8988T (cell line): ENCODE data around the gene MAT2A.

Source experiments
- DNase-seq: peaks from one replicate; pipeline ENCODE4 v3.0.0; 2011

The MAT2A gene

DNA sequence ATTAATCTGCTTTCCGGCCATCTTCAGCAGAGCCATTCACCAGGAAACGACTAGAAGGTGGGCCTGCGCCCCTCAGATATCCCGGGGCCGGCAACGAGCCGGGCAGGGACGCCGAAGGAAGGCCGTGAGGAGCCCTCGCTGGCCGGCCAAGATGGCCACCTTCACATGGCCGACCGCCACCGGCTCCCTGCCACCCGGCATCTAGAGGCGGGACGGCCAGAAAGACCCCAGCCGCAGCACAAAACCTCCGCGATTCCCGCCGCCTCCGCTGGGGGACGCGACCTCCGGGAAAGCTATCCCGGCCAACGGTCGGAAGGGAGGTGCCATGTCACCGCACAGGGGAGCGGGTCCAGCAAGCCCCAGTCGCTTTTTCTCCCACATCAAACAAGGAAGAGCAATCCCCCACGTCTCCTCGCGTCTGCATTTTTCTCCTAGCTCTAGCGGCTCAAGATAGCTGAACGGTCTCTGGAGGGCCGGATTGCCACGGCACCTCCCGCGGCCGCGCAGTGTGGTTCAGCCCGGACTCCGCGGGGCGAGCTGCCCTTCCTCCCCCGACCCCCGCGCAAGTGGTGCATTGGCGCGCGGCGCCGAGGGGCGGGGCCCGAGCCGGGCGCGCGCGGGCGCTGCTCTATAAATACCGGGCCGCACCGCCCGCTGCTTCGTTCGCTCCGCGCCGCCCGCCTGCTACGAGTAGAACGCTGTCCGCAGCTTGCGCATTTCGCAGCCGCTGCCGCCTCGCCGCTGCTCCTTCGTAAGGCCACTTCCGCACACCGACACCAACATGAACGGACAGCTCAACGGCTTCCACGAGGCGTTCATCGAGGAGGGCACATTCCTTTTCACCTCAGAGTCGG, at the start of gene MAT2A:
Gene MAT2A, plus strand, starts transcription at position 662 of the 854 bp plus-strand sequence. Its CDS starts 120 bp downstream, at position 782.
- DNase-seq, result peak; percentile 66

DNA sequence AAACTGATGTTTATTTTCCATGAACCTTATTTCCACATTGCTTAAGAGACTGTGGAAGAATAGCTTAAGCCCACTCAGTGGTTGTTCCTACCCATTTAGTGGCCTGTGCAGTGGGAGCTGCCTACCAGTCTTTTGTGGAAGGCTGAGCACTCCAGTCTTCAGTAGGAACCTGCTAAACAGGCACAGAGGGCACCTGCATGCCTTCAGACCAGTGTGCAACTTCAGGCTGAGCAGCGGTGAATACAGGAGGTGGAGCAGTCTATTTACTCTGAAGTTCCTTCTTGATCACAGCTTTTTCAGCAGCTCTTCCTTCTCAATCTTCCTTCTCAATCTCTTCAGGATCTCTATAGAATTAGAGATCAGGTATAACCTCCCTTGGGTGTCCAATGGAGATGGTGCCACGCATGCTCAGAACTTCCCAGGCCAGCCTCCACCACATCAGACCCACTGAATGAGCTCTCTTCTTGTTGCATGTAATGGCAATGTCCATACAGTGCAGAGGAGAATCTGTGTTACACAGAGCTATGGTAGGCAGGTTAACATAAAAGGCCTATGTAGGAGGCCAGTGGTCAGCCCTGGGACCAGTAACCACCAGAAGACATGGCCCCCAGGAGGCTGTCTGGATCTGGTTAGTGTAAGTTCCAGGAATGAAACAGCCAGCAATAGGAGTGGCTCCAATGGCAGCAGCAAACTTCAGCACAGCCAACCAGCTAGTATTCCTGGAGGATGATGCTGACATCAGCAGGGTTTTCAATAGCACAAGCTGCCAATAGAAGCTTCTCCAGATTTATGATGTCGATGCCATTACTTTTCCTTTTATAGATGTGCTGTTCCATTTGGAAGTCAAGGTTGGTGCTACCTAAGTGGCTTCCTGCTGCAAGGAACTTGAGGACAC, 47.9 kb upstream of the MAT2A start:
- DNase-seq, result no peak

DNA sequence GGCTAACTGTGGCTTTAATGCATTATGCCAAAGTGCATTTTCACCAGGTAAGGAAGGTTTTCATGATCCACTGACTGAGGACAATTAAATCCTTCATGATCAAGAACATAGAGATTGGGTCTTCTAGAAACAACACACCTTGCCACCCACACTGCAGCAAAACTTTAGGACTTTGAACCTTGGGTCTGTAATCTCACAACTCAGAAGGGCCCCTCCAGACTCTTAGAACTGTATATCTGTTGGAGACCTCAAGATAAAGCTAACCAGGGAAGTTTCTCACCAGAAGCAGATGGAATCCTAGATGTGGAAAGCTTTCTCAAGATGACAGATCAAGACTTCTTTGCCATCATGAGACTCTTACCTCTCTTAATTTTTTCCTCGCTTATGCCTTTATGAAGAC, 42.5 kb upstream of the MAT2A start:
- DNase-seq, result no peak

DNA sequence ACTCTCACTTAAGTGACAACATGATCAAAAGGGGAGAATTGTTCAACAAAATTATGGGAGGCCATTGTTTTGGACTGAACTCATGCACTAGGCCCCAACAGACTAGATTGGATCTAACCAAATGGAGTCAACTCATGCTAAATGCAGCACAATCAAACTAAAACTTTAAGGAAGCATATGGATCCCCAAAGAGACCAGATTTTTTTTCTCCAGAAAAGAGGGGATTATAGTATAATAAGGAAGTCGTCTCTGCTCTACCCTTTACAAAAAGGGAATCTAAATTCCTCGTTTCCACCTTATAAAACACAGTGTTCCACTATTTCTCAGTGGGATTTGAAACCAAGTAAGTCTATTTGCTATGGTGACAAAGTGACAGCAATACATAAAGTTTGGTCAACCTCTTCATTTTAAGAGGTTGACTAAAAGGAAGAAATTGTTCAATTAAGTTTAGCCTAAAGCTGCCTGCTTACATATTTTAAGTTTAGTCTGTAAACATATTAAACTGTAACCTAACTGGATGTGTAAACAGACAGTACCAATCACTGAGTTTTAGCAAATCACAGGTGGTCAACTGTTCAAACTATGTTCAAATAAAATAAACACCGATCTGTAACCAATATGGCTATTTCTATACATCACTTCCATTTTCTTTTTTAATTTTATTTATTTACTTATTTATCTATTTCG, 40.9 kb upstream of the MAT2A start:
- no peak for DNase-seq

DNA sequence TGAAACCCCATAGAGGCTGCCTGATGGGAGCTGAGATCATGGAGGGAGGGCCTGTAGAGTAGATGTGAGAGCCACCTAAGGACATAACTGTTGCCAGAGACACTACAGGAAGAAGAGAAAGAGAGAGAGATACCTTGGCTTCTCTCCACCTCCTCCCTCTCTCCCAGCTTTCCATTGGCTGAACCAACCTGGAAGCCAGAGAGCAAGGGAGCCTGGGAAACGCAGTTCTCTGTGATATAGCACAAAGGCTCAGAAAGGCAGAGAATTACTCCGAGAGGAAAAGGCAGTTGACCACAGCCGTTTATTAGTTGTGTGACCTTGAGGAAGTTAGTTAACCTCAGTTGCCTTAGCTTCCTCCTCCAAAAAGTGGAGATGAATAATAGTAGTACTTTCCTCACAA, 37.7 kb upstream of the MAT2A start:
- no peak for DNase-seq

DNA sequence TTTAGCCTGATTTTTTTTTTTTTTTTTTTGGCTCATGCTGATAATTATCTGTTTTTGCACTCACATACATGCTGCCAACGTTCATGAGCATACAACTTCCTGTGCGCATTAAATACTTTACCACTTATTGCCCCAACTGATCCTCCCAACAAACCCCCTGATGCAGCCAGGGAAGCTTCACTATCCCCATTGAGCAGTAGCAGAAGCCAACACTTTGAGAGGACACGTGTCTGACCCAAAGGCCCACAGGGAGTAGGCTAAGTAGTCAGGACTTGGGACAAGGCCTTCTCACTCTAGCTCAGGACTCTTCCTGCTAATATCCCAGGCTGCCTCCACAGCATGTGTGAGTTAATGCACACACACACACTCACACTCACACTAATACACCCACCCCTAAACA, 36.2 kb upstream of the MAT2A start:
- no peak for DNase-seq

DNA sequence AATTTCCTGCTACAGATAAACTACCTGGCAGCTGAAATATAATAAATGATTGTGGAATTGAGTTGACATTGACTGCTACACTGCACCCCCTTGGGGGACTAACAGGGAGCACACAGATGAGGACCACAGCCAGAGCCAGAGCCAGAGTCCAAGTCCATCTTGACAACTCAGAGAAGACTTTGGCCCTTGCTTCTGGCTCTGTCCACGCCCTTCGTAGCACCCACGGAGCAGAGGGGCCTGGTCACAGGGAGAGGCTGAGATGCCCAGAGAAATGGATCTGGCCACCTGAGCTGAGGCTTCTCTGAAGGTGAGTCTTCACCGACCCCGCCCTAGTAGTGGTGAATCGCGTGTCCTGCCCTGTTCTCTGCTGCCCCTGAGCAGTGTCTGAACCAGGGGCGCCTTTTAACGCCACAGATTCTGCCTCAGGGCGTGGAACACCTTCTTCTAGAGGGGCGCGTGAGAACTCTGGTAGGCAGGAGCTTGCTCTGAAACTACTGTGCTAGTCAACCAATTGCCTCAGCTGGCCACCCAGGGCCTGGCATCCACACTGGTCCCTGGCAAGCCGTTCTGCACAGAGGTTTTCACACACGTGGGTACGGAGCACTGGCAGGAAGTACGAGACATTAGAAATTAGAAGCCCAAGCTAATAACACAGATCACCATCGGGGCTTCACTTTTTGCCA, 35.7 kb upstream of the MAT2A start:
- no peak for DNase-seq

DNA sequence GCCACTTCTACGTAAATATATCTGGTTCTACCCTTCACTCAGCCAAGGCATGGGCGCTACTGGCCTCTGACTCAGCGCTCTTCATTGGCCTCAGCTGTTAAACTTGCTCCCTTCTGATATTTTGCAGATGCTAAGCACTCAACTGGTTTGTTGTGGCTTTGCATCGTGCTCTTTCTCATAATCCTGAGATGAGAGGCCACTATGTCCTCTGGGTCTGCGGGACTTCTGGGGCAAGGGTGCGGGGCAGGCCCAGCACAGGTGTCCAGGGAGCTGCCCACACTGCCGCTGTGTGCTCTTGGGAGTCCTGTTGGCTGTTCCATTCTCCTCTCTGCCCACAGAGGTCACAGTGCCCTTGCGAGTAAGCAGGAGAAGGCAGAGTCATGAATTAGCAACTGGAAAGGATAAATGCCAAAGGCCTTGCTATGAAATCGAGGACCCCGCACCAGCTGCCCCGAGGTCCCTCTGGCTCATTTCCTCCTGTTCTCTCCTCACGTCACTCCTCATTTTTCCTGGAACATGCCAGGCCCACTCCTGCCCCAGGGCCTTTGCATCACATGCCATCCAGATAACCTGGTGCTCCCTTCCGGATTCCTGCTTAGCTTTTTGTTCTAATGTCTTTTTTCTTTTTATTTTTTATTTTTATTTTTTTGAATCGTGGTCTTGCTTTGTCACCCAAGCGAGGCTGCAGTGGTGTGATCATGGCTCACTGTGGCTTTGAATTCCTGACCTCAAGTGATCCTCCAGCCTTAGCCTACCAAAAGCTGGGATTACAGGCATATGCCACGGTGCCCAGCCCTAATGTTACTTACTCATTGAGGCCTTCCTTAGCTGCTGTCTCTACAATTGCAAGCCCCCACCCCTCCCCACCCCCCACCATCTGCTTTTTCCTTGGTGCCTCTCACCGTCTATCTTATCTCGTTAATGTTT, 34.9 kb upstream of the MAT2A start:
- no peak for DNase-seq

DNA sequence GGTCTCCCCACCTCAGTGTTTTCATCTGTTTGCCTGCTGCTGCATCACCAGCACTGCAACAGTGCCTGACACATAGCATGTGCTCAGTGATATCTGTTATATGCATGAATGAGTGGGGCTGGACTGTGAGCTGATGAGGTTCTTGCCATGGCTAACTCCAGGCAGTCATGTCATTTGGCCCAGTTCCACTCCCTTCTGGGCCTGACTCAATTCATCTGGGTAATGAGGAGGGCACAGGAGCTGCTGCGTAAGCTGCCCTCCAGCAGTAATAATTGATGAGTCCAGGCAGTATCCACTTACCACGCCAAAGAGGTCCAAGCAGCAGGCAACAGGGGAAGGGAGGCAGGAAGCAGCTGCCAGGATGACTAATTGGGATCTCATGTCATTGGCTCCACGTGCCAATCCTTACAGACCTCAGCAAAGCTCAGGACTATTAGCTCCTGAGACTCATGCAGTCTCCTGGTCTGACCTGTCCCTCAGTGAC, 34.1 kb upstream of the MAT2A start:
- peak; percentile 23 for DNase-seq

DNA sequence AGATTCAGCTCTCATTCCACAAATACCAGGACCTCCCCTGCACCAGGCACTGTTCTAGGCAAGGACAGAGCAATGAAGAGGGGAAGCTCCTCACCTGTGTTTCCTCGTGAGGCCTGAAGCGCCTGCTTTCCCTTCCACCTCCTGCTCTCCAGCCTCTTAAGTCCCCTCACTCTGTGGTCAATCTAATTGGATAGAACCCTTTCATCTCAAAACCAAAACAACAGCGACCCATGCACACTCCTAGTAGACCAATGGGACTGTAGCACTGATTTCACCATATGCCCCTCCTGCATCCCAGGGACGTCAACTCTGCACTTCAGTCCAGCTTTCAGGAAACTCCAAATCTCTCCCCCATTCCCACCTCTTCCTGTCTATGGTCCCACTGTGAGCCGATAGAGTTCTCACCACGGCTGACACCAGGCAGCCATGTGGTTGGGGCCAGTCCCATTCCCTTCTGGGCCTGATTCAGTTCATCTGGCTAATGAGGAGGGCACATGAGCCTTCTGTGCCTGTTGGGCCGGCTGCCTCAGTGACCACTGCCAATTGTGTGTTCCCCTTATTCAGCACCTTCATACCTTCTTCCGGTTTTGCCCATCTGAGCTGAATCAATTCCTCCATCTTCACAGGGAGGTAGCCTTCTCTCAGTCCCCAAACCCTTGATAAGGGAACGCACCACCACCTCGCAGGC, 33.3 kb upstream of the MAT2A start:
- no peak for DNase-seq

DNA sequence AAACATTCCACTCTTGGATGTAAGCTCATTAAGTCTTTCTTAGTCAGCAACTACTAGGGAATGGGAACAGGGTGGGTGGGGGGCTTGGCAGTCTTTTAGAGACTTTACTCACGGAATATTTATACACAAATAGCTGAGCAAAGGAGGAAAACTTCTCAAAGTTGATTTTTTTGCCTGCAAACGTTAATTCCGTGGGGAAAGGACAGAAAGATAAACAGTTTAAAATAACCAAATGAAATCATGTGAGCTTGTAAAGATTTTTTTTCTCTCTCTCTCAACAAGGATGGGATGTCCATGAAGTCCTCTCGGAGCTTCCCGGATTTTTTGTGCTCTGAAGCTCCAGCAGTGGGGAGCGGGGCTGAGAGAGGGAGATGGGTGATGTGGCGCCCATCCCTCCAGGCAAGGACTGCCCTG, 32.2 kb upstream of the MAT2A start:
- DNase-seq, result no peak

DNA sequence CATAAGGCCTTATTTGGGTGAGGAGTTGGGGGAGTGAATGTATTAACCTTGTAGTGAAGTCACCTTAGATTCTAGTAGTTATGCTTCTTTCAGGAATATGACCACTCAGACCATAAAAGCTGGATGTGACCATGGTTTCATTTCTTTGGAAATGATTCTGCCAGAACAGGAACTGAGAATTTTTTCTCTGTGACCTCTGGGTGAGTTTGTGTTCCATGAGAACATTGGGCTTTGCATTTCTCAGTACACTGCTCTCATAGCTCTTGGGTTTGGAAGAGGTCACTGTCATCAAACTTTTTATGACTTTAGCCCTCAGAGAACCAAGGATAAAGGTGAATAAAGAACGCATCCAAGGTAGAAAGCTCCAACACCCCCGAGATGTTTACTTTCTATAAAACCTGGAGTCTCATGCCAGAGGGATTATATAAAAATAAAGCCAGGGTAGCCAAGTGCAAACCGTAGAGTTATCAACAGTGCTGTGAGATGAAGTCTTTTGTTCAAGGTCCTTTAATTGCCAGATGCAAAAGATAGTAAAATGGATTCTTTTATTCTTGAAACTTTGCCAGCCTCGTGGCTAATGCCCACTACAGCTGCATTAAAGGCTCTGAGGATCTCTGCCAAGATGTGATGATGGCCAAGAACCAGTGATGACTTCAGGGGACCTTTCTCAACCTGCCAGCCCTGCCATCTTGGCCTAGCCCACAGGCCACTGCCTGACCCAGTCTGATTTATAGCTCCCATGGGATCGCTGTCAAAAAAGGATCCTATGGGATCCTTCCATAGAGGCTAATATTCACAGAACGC, 27.8 kb upstream of the MAT2A start:
- no peak for DNase-seq

DNA sequence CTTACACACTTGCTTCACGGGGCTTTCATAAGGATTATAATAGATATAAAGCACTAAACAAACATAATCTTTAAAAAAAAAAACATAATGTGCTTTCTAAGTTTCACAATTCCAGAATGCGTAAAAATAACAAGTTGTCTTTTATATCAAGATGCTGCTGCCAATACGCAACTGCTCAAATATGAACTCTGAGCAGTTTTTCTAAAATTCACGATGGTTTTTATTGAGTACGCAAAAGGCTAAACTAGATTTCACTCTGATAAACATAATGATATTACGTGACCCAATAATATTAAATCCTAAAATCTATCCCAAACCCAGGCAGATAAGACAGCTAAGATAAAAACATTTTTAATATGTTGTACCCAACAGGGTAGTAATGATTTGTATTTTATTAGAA, 24.6 kb upstream of the MAT2A start:
- DNase-seq, result no peak

DNA sequence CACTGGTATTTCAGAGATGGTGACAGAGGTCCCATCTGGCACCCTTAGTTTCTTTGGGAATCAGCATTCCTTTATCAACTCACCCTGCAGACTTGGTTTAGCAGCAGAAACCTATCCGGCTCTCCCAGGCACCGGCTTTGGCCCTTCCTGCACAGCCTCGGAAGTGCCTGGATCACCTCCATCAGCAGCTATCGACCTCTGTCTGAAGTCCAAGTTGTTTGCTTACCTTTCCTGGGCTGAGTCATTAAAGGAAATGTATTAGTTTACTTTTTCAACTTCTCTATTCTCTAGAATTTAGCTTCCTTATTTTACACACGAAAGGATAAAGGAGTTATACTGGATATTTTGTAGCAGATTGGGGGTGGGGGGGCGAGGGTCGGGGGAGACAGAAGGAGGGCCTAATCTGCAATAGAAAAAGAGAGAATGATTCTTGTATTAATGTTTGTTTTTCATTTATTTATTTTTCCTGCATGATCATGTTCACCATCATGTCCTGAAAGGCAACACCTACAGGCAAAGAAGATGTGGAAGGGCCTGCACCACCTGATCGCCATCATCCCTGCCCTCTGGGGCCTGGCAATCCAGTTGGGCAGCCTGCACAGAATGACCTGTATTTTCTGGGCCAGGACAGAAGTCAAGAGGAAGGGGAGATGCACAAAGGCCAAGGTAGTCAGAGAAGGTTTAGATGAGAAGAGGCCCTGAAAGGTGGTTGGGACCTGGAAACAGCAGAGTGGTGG, 22.1 kb upstream of the MAT2A start:
- DNase-seq, result no peak

DNA sequence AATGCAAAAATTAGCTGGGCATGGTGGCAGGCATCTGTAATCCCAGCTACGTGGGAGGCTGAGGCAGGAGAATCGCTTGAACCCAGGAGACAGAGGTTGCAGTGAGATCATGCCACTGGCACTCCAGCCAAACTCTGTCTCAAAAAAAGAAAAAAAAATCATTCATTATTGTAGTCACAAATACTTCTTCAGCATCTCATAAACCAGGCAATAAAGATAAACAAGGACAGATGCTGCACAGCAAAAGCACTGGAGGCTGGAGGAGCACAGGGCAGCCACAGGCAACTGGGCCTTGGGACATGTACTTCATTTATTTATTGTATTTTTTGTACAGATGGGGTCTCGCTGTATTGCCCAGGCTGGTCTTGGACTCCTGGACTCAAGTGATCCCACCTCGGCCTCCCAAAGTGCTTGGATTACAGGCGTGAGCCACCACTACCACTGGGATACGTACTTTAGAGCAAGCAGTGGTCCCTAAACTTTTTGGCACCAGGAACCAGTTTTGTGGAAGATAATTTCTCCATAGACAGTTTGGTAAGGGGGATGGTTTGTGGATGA, 16.8 kb upstream of the MAT2A start:
- no peak for DNase-seq

DNA sequence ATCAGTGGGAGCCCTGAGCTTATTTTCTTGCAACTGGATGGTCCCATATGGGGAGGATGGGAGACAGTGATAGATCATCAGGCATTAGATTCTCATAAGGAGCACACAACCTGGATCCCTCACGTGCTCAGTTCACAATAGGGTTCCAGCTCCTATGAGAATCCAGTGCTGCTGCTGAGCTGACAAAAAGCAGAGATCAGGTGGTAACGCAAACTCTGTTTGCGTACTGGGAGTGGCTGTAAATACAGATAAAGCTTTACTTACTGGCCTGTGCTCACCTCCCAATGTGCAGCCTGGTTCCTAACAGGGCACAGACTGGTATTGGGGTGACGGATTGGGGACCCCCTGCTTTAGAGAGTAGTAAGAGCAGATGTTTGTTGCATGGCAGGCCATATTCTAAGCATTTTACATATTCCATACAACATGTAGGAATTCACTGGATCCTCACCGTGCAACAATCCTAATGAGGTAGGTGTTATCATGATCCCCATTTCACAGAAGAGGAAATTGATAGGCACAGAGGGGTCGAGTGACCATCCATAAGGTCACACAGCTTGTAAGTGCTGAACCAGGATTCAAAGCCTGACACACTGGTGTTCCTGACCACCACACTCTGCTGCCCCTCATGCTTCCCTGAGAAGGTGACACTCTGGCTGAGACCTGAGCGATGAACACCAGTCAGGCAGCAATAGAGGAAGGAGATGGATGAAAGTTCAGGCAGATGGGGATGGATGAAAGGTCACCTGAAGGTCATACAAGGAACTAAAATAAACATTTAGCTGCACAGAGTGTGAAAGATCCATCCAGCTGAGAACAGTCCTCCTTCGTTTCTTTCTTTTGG, 15.7 kb upstream of the MAT2A start:
- DNase-seq, result no peak

DNA sequence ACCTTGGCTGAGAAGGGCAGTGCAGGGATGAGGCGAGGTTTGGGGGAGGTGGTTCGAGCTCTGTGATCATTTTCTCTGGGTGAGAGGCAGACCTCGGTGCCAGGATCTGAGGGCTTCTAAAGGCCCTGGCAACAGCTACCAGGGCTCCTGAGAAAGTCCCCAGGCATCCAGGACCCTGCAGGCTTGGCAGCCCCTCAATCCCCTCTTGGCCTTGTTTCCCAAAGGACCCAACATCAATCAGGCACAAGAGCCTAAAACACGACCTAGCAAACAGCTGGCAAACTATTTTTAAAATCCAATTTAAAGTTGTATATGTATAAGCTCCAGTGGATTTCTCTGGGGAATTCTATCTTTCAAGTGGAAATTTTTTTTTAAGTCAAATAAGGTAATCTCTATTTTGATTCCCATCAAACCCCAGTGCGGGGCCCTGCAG, 15.0 kb upstream of the MAT2A start:
- no peak for DNase-seq
